ENCODE measurements around the gene NPAS3. TPM values are rescaled to one million over a fixed set of nuclear protein-coding genes. Genes with fewer than 3 reads are reported as not detected.

Gene NPAS3
- total RNA-seq, 2 donors from 2014 or later: 0.33 to 0.78 TPM

GRCh38 chr14:33634631-33635030 is 696.0 kb downstream of the NPAS3 start:
- Histone ChIP-seq H3K4me1 (peaks cover 5% of the 10 kb centered on the region), H3K4me3 (no peak overlapping the region), H3K27ac (no peak overlapping the region), H3K9me3 (no peaks in the 10 kb centered on the region), H3K27me3 (no peaks in the 10 kb centered on the region), H3K36me3 (replicated peaks in 1 of 2; ENCODE audit: insufficient read depth in 1 of 2, low read depth in 2 of 2) (no peaks in the 10 kb centered on the region)
- intact Hi-C loops (cut with DNase I): no loop called here
- TF ChIP-seq CTCF (IDR thresholded peaks at IDR 0.05) (no peak), POLR2A (IDR thresholded peaks at IDR 0.05) (no peak)
- DNase-seq (no peak), ATAC-seq (no peak)
- WGBS, 2 donors: 79 to 80% methylated on average over 3 of the region's 3 CpGs

- DNase-seq: no peak
- peaks cover under 1% of the 10 kb centered on the region for H3K4me1 ChIP-seq
- H3K4me3 ChIP-seq: no peak overlapping the region
- ATAC-seq: no peak
- no peaks in the 10 kb centered on the region for H3K27me3 ChIP-seq
- no peaks in the 10 kb centered on the region for H3K9me3 ChIP-seq
- intact Hi-C loops (cut with DNase I): no loop called here
- no peak overlapping the region for H3K27ac ChIP-seq
- TF ChIP-seq POLR2A (IDR thresholded peaks at IDR 0.05) (no peak), CTCF (IDR thresholded peaks at IDR 0.05) (no peak)
- WGBS, 2 donors: 57 to 64% methylated on average over 4 of the region's 4 CpGs
- H3K36me3 ChIP-seq (replicated peaks in 1 of 2; ENCODE audit: insufficient read depth in 1 of 2, low read depth in 2 of 2): no peaks in the 10 kb centered on the region
Observed at GRCh38 chr14:33636716-33637115, 698.0 kb downstream of the NPAS3 start.

GRCh38 chr14:33642080-33642479 is 703.4 kb downstream of the NPAS3 start:
- TF ChIP-seq CTCF (IDR thresholded peaks at IDR 0.05) (no peak), POLR2A (IDR thresholded peaks at IDR 0.05) (no peak)
- DNase-seq (no peak), ATAC-seq (no peak)
- Histone ChIP-seq H3K4me1 (no peaks in the 10 kb centered on the region), H3K9me3 (no peaks in the 10 kb centered on the region), H3K27me3 (no peaks in the 10 kb centered on the region), H3K27ac (no peak overlapping the region), H3K36me3 (replicated peaks in 1 of 2; ENCODE audit: insufficient read depth in 1 of 2, low read depth in 2 of 2) (no peaks in the 10 kb centered on the region), H3K4me3 (no peak overlapping the region)
- intact Hi-C loops (cut with DNase I): no loop called here
- WGBS, 2 donors: 21 to 36% methylated on average over 6 of the region's 6 CpGs

GRCh38 chr14:33642691-33643244 is 704.1 kb downstream of the NPAS3 start:
- Histone ChIP-seq H3K4me1 (no peaks in the 10 kb centered on the region), H3K27me3 (no peaks in the 10 kb centered on the region), H3K27ac (no peak overlapping the region), H3K4me3 (no peak overlapping the region), H3K36me3 (replicated peaks in 1 of 2; ENCODE audit: insufficient read depth in 1 of 2, low read depth in 2 of 2) (no peaks in the 10 kb centered on the region), H3K9me3 (no peaks in the 10 kb centered on the region)
- ATAC-seq (no peak), DNase-seq (no peak)
- intact Hi-C loops (cut with DNase I): no loop called here
- no peak for TF ChIP-seq POLR2A (IDR thresholded peaks at IDR 0.05)
- TF ChIP-seq CTCF (IDR thresholded peaks at IDR 0.05): no peak
- 46 to 58% methylated on average over 4 of the region's 4 CpGs for WGBS, 2 donors

- Histone ChIP-seq H3K27me3 (no peaks in the 10 kb centered on the region), H3K4me1 (no peaks in the 10 kb centered on the region), H3K9me3 (no peaks in the 10 kb centered on the region), H3K36me3 (replicated peaks in 1 of 2; ENCODE audit: insufficient read depth in 1 of 2, low read depth in 2 of 2) (no peaks in the 10 kb centered on the region), H3K4me3 (no peak overlapping the region), H3K27ac (no peak overlapping the region)
- intact Hi-C loops (cut with DNase I): no loop called here
- no peak for TF ChIP-seq CTCF (IDR thresholded peaks at IDR 0.05)
- no peak for TF ChIP-seq POLR2A (IDR thresholded peaks at IDR 0.05)
- ATAC-seq (no peak), DNase-seq (no peak)
- WGBS, 2 donors: 65 to 73% methylated on average over 5 of the region's 5 CpGs
Observed at GRCh38 chr14:33643426-33644181, 704.9 kb downstream of the NPAS3 start.
